ENCODE measurements around the gene DYNC1H1.

DNA sequence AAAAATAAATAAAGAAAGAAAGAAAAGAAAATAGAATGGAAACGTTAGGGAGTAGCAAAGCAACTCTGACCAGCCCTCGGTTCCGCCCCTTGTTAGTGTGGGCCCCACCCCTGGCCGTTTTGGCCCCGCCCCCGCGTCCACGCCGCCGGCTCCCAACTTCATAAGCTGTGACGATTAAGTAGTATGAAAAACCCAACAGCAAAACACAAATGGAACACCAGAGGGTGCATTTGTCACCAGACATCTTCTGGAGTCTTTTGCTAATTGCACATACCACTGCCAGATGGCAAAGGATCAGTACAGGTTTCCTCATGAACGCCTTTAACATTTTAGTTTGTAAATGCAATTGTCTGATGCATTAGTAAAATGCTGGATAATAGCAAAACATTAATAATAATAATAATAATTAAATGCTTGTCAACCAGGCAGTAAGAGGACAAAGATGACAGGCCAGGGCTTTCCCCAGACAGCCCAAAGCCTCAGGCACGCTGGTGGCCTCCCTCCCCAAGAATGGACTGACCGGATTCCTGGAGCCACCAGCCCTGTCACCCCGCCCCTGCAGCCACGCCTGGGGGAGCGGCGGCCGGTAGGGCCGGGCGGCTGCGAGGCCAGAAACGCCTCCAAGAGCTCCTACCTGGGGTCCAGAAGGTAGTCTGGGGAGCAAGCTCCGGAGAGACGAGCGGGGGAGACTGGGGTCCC, 98.9 kb downstream of the DYNC1H1 start:
- TF ChIP-seq, protein P1, sequence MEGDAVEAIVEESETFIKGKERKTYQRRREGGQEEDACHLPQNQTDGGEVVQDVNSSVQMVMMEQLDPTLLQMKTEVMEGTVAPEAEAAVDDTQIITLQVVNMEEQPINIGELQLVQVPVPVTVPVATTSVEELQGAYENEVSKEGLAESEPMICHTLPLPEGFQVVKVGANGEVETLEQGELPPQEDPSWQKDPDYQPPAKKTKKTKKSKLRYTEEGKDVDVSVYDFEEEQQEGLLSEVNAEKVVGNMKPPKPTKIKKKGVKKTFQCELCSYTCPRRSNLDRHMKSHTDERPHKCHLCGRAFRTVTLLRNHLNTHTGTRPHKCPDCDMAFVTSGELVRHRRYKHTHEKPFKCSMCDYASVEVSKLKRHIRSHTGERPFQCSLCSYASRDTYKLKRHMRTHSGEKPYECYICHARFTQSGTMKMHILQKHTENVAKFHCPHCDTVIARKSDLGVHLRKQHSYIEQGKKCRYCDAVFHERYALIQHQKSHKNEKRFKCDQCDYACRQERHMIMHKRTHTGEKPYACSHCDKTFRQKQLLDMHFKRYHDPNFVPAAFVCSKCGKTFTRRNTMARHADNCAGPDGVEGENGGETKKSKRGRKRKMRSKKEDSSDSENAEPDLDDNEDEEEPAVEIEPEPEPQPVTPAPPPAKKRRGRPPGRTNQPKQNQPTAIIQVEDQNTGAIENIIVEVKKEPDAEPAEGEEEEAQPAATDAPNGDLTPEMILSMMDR (conservative IDR thresholded peaks at IDR 0.05; ENCODE audit: low read depth, low read length): peak; percentile 72
- TF ChIP-seq EZH2 (IDR thresholded peaks at IDR 0.05; ENCODE audit: borderline replicate concordance, low read depth, low read length, poor library complexity, severe bottlenecking): no peak
